Stimulated activated CD8-positive, alpha-beta memory T cell treated with anti-CD3 and anti-CD28 coated beads, Interleukin-7, amount 100 ng/mL, for 24 hours (primary cell): Measurements from ENCODE around the gene IL13RA2.

Experiments used
- DNase-seq: peaks from one replicate; pipeline ENCODE4 v3.0.0-alpha.2; 2020; ENCODE audit warnings: low read depth

The IL13RA2 gene, protein sequence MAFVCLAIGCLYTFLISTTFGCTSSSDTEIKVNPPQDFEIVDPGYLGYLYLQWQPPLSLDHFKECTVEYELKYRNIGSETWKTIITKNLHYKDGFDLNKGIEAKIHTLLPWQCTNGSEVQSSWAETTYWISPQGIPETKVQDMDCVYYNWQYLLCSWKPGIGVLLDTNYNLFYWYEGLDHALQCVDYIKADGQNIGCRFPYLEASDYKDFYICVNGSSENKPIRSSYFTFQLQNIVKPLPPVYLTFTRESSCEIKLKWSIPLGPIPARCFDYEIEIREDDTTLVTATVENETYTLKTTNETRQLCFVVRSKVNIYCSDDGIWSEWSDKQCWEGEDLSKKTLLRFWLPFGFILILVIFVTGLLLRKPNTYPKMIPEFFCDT

DNA sequence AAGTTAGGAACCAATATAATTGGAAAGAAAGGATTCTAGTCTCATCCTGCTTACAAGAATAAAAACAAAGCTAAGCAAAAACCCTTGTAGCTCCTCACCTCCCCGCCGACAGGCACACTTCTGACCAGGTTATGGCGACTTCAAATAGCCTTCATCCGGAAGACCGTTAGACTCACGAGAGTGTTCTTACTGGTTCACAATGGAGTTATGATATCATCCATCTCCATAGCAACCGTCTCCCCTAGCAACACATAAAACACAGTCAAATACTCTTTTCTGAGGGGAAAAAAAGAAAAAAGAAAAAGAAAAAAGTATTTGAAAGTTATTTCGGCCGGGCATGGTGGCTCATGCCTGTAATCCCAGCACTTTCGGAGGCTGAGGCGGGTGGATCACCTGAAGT, at the start of gene IL13RA2:
Gene IL13RA2 (minus strand): TSS at position 162 of the 400 bp plus-strand sequence. CDS start 347 bp downstream, outside the sequence.
- no peak for DNase-seq

DNA sequence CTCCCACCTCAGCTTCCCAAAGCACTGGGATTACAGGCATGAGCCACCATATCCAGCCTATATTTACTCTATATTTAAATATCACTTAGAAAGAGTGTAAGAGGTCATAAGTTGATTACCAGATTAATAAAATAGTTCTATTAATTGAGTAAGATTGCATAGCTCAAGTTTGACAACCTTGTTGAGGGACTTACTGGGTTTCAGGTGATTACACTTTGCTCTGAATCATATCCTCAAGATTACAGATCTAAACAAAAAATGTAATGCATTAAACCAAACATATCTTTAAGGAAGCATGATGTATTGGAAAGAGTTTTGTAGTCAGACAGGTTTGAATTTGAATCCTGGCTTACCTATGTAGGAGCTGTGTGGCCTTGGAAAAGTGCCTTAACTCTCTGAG, 47.9 kb upstream of the IL13RA2 start:
- DNase-seq, result no peak

DNA sequence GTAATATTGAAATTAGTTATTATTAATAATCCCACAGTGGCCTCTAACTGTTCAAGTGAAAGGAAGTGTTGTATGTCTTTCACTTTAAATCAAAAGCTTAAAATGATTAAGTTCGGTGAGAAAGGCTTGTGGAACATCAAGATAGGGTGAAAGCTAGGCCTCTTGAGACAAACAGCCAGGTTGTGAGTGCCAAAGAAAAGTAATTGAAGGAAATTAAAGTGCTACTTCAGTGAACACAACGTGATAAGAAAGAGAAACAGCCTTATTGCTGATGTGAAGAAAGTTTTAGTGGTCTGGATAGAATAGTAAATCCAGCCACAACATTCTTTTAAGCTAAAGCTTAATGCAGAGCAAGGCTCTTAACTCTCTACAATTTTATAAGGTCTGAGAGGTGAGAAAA, 42.6 kb upstream of the IL13RA2 start:
- no peak for DNase-seq

DNA sequence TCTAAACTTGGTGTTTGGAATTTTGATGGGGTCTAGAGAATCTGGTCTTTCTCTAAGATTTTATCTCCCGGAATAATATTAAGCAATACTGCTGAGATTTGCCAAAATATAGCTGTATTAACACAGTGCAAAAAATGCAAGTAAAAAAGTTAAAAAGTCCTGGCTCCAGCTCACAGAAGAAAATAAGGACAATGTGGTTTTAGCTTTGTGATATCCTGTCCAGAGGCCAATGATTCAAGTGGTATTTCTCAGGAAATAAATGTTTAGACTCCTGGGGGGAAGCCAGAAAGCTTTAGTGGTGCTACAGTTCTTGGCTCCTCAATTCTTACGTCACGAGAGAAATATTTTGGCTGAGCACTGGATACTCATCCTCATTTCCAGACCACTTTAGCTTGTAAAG, 40.9 kb upstream of the IL13RA2 start:
- no peak for DNase-seq

DNA sequence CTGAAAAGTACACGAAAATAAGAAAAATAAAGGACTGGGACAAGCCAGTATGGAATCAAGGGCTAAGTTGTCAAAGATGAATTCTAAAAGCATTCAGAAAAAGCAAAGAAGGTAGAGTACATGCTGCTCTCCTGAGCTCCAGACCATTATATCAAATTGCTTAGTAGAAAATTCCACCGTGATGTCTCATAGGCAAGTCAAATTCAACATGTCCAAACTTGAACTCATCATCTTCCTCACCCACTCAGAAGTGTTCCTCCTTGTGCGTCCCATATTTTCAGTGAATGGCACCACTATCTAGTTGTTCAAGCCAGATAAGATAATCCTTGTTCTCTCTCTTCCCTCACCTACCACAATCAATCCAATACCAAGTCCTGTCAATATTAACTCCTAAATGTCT, 37.5 kb upstream of the IL13RA2 start:
- DNase-seq, result no peak

DNA sequence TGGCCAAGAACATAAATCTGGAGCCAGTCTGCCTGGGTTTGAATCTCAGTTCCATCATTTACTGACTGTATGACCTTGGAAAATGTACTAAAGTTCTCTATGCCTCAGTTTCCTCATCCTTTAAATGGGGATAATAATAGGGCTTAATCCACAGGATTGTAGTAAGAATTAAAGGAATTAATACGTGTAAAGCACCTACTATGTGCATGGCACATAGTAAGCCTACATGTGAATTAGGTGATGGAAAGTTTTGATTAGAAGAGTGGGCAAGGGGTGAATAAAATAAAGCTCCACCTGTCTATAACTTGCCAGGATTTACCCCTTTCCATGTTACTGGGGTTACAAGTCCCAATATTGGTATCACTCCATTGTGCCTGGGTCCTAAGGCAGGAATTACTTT, 35.8 kb upstream of the IL13RA2 start:
- DNase-seq, result no peak

DNA sequence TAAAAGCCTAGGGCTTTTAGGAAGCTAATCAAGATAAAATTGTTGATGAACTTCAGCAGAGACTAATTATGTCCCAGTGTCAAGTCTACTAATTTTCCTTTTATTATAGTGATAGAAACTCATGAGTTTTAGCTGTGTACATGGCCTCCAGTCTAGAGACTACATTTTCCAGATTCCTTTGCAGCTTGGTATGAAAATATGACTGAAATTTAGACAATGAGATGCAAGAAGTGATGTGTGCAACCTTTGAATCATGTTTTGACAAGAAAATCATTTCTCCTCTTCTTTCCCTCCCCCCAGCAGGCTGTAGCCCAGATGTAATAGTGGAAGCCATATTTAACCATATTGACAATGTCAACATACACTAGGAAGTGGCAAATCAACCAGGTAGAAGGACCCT, 30.3 kb upstream of the IL13RA2 start:
- no peak for DNase-seq

DNA sequence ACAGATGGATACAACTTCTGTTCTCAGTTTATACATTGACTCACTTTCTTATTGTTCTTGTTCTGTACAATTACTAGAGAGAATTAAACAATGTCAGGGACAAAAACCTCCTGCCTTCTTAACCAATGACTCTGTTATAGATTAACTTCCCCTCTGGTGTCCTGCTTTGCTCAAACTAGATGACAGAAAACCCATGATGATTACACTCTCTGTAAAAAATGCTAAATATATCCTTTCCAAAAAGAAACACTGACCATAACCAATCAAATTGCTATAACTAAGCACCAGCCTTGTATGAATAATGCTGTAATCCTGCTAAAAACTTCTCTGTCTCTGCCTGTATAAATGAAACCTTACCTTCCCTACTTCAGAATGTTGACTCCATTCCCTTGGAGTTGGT, 29.8 kb upstream of the IL13RA2 start:
- no peak for DNase-seq

DNA sequence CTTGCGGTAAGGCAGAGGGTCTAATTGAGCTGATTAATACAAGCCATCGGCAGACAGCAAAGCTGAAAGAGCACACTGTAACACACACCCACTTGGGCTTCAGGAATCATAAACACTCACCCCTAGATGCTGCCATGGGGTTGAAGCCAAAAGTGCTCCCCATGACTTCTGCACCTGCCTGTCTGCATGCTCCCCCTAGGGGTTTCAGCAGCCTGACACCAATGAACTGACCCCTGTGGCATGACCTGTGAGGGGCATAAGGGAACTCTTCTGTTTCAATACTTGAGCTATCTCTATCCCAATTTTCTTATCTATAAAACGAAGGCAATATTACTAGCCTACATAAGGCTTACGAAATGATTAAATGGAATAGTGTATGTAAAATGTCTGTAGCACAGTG, 23.0 kb upstream of the IL13RA2 start:
- no peak for DNase-seq

DNA sequence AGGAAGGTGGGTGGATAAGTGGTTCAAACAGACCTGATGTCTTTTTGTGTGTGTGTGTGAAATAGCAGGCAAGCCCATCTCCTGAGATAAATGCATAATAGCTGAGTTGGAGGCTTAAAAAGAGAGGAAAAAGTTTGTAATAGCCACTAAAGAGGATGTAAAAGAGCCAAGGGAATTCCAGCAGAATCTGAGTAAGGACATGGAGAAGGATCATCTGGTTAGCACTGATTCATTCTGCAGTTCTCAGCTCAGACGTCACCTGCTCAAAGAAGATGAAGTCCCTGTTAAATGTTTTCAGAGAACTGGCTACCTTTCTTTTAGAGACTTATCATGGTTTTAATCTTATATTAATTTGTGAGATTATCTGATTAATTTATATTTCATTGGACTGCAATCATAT, 21.0 kb upstream of the IL13RA2 start:
- DNase-seq, result no peak

DNA sequence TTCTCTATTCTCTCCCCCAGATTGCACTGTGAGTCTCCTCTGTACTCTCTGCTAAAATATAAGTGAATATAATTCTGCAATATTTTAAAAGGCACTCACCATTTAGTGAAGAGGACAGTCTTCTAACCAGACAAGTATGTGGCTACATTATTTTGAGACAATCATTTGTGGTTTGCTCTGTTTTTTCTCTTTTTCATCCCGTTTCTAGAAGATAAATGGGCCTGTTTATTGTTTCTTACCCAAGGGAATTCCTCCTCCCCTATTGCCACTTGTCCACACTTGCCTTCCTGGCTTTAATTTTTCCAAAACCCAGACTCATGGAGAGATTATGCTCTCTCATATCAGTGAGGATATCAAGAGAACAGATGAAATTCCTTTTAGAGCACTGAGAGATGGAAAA, 18.6 kb upstream of the IL13RA2 start:
- DNase-seq, result no peak

DNA sequence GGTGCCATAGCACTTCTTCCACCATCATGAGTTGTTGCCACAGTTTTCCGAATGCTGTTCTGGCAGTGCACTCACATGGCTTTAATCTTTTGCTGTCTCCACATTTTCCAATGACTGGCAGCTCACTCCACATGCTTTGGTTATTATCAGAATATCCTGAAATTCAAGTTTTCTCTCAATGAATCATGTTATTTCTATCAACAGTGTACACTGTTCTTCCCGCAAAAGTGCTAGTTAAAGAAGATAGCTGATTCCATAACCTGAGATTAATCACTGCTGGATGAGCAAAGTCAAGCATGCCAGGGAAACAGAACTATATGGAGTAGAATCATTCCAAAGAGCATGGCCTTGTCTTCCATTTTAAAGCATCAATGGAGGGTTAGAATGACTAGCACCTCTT, 14.6 kb upstream of the IL13RA2 start:
- DNase-seq, result no peak

DNA sequence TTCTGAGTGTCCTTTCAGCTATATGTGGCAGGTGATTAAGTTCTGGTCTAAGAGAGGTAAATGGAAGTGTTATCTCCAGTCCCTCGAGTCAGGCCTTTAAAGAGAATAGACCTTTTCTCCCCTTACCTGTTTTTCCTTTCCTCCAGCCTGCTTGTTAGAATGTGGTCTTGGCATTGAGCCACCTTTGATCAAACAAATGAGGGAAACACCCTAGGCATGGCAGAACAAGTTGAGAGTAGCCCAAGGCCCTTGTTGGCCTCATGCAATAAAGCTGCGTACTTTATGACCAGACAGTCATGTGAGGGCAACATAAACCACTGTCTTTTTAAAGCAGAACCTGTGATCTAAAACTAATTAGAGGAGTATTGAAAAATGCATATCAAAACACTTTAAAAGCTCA, 13.2 kb upstream of the IL13RA2 start:
- DNase-seq, result no peak

DNA sequence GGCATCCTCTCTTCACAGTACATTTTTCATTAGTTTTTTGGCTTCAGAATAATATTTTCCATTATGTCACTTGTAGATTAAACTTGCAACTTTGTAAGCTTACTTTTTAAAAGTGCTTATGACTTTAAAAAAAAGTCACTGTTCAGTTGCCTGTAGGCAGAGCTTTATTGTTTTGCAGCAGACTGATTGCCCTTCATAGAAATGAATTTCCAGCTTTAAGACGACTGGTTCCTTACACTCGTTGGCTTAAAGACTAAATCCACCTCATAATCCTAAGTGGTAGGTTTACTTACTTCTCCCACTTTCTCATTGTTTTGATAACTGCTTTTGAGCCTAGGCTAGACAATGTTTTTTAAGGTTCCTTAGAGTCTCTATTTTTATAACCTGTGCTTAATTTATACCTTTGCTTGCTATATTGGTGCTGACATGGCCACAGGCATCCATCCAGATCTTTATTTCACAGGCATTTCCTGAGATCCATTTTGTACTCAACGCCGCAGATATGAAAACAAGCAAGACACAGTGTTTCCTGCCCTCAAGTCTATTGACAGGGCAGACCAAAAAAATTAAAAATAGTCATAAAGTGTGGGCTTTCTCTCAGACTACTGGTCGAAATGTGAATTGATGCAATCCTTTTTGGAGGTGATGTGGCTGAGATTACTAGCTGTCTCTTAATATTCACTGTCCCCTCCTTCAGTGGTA, 12.6 kb upstream of the IL13RA2 start:
- no peak for DNase-seq

DNA sequence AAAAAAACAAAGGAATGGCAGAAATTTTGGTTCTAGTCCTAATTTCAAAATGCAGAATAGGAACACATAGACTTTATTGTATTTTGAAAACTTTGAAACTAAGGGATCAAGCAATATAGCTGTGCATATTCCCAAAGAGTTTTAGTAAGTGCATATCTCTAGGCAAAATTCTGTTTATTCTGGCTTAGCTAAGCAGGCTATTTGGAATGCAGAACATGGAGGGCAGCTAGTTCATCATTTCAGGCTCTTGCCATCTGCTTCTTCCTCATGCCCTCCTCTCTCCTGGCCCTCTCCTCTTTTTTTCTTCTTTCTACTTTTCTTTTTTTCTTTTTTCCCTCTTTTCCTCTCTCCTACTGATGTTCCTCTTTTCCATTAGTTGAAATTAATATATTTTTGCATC, 12.0 kb upstream of the IL13RA2 start:
- no peak for DNase-seq

DNA sequence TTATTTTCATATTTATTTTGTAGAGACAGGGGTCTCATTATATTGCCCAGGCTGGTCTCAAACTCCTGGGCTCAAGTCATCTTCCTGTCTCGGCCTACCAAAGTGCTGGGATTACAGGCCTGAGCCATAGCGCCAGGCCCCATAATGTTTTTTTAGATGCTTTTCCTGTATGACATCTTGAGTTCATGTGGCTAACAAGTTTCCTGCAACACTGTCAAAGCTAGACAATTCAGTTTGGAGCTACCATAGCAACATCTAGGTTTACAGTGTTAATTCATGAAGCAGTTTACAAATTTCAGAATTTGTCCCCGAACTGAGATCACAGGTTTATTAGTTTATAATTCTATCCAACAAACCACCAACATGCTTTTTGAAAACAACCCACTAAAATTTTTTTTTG, 6.4 kb upstream of the IL13RA2 start:
- DNase-seq, result no peak

DNA sequence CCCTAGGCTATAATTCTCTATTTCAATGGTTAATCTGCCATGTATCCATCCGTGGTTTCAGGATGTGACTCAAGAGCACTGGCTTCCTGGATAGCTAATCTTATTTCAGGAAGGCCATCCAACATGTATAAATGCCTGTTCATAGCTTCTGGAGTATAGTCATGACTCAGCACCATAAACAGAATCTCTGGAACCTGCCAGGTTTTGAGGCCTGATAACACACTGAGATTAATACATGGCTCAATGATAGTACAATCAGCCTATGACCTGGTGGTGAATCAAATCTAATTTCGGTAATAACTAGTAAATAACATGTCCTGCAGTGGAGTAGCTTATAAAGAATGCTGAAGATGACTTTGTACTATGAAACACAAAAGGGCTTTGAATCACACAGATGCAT, 5.7 kb upstream of the IL13RA2 start:
- DNase-seq, result no peak

DNA sequence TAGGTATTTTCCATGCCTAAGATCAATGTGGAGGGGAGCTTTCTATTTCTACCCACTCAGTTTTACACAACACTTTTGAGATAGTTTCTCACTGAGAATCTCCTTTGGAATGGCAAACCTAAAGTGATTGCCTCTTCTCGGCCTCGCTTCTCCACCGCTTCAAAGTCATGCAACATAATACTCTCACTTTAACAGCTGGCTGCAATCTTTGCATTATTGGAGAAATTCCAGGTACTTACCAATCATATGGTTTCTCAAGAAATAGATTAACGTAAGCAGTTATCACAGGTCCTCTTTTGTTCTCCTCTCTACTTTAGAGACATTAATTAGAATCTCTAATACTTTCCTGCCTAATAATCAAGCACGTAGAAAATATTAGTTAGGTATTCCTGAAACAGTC, 3.7 kb upstream of the IL13RA2 start:
- DNase-seq, result no peak

DNA sequence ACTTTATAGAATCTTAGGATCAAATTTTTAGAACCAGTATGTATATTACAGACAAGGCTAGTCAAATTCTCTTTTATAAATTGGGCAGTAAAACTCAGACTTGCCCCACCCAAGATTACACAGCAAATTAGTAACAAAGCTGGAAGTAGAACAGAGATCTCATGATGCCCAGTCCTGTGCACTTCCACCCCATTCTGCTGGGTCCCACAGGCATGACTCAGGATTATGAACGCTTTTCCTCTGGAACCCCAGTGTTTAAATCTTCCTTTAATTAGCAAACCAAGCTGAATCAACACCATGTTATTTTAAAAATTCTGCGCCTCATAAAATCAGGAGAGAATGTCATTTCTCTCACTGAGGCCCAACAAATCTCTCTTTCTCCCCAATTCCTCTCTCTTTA, 1.5 kb upstream of the IL13RA2 start:
- no peak for DNase-seq

DNA sequence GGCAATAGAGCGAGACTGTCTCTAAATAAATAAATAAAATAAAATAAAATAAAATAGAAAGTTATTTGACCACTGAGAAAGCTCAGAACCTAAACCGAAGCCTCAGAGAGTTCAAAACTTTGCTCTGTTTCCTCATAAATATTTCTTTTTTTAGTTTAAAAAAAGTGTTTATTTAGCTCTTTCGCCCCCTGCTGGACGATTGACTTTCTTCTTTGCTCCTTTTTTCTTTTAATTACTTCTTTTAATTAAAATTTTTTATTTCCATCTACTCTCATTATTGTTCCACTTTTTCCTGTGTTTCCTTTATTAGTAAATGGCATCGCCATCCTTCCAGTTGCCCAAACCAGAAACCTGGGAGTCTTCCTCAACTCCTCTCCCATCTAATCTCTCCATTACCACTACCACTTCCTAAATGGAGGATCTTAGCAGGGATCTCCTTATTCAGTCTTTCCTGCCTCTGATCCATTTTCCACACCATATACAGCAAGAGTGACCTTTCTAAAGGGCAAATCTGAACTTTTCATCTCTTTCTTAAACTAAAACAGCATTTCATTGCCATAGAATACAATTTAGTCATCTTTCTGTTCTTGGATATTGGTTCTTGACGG, 728 bp upstream of the IL13RA2 start:
- no peak for DNase-seq

DNA sequence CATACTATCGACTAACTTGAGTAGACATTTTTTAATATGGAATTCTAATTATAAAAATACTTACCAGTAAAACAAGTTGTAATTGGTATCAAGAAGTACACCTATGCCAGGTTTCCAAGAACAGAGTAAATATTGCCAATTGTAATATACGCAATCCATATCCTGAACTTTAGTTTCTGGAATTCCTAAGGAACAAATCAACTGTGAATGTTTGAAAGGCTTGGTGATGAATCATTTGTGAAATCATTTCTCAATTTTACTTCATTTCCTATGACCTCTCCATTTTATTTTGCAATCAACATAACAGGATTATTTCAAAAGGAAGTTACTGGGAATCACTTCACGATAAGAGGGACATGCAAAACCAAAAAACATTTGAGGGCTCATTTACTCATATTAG, 3.7 kb downstream of the IL13RA2 start:
- no peak for DNase-seq

DNA sequence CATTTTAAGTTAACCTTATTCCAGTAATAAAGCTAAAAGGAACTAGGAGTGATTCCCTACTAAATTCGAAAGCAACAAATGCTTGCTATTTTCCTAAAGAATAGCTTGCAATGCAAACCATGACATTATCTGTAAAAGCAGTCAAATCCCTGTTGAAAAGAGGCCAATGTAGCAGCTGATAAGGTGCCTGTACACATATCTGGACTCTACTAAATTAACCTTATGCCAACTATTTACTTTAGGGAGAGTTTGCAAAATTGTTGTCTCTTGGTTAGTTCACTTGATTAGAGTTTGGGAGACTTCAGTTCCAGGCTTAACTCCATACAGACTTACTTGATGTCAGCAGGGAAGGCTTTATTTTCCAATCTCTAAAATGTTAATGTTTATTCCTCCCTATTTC, 6.0 kb downstream of the IL13RA2 start:
- DNase-seq, result no peak

DNA sequence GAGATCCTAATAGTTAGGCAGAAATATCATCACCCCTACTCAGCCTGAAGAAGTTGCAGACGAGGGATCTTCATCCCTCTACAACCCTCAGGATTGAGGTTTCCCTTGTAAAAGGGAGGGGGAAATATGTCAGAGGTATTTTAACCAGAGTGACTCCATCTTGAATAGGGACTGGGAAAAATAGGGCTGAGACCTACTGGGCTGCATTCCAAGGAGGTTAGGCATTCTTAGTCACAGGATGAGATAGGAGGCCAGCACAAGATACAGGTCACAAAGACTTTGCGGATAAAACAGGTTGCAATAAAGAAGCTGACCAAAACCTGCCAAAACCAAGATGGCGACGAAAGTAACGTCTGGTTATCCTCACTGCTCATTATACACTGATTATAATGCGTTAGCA, 17.5 kb downstream of the IL13RA2 start:
- DNase-seq, result no peak
